ENCODE measurements around the gene UBASH3B.

UBASH3B gene

DNA sequence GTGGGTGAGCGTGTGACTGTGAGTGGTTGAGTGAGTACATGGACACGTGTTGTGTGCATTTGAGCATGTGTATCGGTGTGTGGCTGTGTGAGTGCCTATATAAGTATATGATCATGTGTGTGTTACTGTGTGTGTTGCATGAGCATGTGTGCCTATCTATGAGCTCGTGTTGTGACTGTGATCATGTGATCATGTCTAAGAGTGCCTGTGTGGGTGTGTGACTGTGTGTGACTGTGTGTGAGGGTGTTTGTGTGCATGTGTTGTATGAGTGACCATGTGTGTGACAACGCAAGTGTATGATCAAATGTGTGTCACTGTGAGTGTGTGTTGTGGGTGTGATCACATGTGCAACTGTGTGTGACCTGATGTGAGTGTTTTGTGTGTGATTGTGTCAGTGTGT, 88.8 kb downstream of the UBASH3B start:
- DNase-seq (ENCODE audit: low read depth): no peak
- H3K4me3 ChIP-seq (ENCODE audit: low read depth, low read length): no peak overlapping the region

DNA sequence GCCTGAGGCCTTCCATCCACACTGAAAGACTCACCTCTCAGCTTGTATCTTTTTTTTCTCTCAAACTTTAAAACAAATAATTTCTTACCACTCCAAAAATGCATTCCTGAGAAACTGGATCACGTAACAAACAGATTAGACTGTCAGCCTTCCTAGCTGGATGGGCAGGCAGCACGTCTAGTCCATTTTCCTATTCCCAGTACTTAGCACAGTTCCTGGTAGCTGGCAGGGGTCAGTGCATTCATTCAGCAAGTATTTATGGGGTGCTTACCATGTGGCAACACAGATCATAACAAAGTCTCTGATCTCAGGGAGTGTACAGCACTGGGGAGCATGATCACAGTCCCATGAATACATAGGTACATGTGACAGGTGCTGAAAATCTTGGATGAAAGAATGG, 89.6 kb downstream of the UBASH3B start:
- no peak for DNase-seq (ENCODE audit: low read depth)

DNA sequence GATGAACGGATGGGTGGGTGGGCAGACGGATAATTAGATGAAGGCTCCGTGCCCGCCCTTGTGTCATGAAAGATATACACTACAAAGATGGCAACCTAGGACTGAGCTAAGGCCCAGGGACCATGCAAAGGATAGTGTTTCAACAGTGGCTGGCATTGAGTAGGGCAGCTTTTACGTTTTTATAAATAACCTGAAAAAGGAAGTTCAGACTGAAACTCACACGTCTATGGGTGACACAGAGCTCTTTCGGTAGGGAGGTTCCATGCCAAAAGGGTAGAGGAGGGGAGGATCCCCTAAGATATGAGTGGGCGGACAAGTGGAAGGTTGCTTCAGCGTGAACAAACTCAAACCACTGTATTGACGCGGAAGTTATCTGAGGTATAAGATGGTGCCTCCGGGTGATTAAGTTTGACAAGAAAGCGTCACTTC, 90.5 kb downstream of the UBASH3B start:
- no peak overlapping the region for H3K4me3 ChIP-seq (ENCODE audit: low read depth, low read length)
- no peak for DNase-seq (ENCODE audit: low read depth)

More for the DNA sequence above, 89.6 kb downstream of the UBASH3B start:
- H3K4me3 ChIP-seq (ENCODE audit: low read depth, low read length): no peak overlapping the region

DNA sequence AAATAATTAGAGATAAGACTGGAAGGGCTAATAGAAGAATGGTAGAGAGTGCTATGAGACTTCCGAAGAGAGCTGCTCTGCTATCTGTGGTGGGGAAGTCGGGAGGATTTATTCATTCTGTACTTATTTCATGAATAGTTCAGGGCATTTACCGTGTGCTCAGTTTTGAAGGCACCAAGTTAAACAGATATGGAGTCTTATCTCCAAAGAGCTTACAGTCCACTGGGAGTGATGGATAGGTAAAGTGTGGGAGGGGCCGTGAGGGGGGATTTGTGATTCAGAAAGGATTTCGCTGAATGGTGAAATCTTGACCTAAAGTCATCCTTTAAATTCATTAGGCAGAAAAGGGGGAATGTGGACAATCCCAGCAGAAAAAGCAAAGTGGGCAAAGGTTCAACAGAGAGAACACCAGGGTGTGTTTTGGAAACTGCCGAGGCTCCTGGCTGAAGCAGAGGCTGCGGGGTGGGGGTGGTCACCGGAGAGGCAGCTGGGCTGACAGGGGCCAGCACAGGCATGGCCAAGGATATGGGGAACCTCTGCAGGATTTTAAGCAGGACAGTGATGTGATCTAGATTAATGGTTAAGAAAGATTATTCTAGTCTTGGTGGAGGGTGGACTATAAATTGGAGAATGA, 91.2 kb downstream of the UBASH3B start:
- DNase-seq (ENCODE audit: low read depth): no peak
- no peak overlapping the region for H3K4me3 ChIP-seq (ENCODE audit: low read depth, low read length)

DNA sequence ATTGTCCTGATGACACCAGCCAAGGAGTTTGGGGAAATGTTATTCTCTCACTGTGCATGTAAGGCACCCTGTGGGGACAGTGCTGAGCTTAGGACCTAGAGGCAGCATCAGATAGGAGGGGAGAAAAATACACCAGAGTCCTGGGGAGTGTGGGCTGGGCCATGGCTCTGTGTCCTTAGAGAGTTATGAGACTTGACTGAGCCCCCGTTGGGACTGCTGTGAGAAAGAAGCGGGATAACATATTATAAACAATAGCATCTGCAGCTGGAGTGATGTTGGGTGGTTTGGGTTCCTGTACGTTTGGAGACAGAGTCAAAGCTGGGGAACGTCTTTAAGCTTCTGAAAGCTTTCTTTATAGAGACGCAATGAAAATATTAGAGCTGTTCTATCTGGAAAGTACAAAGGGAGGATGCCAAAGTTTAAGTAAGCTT, 91.8 kb downstream of the UBASH3B start:
- peak; percentile 64 for DNase-seq (ENCODE audit: low read depth)
- no peak overlapping the region for H3K4me3 ChIP-seq (ENCODE audit: low read depth, low read length)

DNA sequence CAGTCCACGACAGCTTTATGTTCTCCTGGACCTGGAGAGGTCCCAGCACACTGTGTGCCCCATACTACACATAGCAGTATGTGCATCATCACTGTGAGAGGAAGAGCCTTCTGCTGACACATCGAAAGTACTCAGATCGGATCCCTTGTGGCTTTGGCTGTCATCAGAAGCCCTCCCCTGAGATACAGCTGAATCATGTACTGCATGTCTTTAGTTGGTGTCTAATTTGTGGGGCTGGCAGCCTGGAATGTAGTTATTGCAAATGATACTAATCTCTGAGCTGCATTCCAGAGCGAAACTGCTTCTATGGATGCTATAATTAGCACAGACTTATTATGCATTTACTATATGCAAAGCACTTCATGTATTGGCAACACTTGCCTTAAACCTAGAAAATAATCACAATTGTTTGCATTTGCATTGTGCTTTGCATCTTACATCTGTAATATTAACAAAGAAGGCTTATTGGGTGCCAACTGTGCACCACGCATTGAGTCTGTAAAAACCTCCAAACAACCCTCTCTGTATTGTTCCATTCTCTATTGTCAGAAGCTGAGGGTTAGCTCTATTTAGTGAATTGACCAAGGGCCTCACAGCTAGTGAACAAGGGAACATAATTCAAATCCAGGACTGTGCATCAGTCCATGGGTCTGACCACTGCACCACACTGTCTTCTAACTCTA, 93.6 kb downstream of the UBASH3B start:
- DNase-seq (ENCODE audit: low read depth): peak; percentile 99
- H3K4me3 ChIP-seq (ENCODE audit: low read depth, low read length): no peak overlapping the region

DNA sequence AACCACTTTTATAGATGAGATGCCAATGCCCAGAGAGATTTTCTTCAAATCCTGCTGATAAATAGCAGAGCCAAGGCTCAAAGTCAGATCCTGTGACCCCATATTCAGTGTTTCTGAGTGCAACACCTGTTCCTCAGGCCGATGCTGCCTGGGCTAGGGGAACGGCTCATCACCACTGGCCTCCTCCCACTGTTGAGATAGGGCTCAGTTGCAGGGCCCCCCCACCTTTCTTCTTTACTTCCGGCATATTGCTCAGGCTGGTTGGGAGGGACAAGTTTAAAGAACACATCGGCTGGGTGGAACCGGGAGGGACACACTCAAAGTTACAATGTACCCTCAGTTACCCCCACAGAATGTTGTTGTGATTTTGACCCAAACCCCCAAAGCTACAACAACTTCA, 94.5 kb downstream of the UBASH3B start:
- DNase-seq (ENCODE audit: low read depth): no peak
- H3K4me3 ChIP-seq (ENCODE audit: low read depth, low read length): no peak overlapping the region

DNA sequence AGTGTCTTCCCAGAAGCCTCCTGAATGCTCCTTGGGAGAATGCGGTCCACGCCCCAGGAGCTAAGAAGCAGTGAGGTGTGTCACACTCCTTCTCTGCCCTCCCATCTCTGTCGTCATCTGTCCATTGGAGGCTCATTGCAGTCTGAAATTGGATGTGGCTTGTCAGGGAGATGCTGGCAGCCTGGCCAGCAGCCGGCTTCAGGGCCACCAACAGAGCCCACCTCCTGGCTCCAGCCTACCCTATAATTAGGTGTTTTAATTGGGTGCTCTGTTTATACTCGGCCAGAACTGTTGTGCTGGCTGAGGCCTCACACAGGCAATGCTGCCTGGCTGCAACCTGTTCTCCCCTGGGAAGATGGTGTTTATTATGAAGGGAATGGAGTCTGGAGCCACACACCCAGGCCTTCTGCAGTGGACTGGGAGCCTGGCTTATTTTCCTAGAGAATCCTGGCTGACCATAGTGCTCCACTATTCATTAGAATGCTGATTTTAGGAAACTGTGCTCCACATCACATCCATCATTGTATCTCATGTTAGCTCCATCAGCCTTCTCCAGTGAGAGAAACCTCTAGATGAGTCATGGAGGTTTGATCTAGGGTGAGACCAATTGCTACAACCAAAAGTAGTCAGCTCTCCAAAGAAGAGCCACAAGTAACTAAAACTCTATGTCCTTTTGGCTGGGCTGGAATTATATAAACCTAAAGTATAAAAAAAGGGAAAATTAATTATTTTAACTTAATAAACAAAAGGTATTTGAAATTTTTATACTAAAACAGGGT, 96.0 kb downstream of the UBASH3B start:
- peak; percentile 38 for DNase-seq (ENCODE audit: low read depth)
- H3K4me3 ChIP-seq (ENCODE audit: low read depth, low read length): no peak overlapping the region

DNA sequence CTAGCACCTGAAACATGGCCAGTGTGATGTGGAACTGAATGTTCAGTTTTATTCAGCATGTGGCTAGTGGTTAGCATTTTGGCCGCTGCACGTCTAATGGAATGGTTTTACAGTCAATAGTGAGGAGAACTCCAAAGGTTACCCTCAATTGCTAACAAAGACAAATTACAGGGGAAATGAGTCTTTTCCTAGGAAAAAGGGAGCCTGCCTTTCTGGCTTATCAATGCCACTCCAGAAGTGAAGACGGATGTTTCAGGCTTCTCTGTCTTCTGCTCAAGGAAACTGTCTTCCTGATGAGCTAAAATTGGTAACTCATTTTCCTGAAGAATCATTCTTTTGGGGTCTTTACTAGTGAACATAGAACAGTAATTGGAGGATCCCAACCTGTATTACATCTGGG, 98.5 kb downstream of the UBASH3B start:
- H3K4me3 ChIP-seq (ENCODE audit: low read depth, low read length): no peak overlapping the region
- no peak for DNase-seq (ENCODE audit: low read depth)

DNA sequence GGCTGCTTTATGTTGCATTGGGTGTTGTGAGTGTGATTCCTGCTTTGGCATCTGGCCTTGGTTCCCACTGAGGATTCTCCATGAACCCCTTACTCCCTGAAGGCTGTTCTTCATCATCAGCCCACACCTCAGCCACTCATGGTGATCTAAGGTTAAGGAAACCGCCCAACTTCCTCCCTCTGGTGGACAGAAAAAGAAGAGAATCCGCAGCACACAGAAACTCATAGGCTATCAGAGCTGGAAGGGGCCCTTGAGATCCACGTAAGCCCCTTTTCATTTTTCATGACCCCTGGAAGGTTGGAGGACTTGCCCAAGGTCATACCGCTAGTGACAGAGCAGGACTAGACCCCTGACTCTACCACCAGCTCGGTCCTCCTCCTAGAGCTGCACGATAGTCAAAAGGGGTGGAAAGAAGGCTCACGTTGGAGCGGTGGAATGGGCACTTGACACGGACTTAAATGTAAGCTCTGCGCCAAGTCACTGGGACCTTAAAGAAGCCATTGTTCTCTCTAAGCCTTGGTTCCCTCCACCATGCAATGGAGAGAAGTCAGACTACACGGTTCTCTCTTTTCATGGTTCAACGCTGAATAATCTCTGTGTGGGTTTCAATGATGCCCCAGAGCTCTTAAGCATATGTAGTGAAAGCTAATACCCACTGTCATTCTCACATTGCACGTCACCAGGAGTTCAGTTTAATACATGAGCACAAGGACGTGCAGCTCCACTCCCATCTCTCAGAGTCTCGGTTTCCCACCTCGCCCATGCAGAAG, 99.2 kb downstream of the UBASH3B start:
- no peak for DNase-seq (ENCODE audit: low read depth)
- H3K4me3 ChIP-seq (ENCODE audit: low read depth, low read length): no peak overlapping the region

DNA sequence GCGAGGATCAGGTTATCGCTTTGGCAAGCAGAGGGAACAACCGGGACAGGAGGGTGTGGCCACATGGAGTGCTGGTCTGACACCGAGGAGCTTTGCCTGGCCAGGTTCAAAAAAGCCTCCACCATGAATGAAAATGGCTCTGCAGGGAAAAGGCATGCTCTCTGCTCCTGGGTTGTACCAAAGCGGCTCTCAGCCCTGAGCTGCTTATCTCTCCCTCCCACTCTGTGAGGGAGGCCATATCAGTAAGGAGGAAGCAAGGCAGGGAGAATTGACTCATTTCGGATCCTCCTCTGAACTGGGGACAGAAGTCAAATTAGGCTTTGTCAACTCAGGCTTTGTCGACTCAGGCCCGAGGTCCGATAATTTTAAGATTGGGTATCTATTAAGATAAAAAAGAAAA, 99.9 kb downstream of the UBASH3B start:
- no peak overlapping the region for H3K4me3 ChIP-seq (ENCODE audit: low read depth, low read length)
- DNase-seq (ENCODE audit: low read depth): no peak

DNA sequence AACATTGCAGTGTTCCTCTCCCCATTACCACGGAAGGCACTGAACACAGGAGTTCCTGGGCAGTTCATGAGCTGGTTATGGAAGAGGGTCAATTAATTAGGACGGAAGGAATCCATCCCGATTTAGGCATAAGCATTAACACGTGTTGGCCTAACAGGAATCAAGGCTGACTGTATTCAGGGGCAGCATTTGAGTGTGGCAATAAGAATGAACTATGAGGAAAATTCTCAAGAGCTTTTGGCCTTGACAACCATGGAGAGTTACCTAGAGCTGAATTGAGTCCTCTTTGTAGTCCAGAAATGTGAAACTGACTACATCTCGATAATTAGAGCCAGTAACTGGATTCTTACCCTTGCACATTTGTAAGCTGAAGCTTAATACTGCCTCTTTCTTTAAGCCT, 100.4 kb downstream of the UBASH3B start:
- DNase-seq (ENCODE audit: low read depth): no peak
- no peak overlapping the region for H3K4me3 ChIP-seq (ENCODE audit: low read depth, low read length)

DNA sequence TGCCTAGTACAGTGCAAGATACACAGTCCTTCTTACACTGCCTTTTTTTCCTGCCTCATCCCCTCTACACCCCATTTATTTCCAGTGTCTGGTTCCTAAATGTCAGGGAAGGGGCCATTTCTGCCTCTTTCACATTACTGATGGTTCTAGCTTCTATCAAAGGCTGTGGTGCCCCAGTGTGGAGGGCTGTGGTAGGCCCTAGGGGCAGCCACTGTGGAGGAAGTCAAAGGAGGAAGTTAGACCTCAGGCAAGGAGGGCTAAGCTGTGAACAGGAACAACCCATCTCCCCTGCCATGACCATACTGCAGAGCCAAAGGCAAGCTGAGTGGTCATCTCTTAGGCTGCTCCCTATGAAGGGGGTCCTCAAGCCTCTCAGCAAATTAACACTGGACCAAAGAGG, 100.9 kb downstream of the UBASH3B start:
- H3K4me3 ChIP-seq (ENCODE audit: low read depth, low read length): no peak overlapping the region
- no peak for DNase-seq (ENCODE audit: low read depth)

DNA sequence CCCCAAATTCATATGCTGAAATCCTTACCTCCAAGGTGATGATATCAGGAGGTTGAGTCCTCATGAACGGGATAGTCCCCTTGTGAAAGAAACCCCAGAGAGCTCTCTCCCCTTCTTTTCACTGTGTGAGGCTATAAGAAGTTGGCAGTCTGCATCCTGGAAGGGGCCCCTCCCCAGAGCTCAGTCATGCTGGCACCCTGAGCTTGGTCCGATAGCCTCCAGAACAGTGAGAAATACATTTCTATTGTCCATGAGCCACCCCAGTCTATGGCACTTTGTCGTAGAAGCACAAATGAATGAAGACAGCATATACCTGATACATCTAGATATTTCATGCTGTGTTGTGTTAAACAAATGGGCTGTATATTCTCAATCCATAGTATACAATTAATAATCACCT, 101.7 kb downstream of the UBASH3B start:
- no peak for DNase-seq (ENCODE audit: low read depth)
- H3K4me3 ChIP-seq (ENCODE audit: low read depth, low read length): no peak overlapping the region

DNA sequence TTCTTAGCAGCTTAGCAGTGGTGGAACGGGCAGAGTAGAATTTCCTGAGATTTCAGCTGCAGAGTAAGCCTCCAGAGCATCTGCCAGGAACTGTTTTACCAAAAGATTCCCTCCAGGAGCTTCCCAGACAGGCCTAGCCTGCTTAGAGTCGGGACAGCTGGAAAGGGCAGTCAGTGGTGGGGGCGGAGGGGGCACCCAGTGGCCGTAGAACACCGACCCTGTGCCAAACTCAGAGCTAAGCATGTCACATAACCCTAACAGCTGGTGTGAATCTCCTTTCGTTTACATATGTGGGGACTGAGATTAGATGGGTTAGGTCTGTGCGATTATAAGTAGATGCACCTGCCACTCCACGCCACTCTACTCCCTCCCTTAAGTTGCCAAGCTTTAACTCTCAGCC, 102.8 kb downstream of the UBASH3B start:
- DNase-seq (ENCODE audit: low read depth): no peak
- H3K4me3 ChIP-seq (ENCODE audit: low read depth, low read length): no peak overlapping the region

DNA sequence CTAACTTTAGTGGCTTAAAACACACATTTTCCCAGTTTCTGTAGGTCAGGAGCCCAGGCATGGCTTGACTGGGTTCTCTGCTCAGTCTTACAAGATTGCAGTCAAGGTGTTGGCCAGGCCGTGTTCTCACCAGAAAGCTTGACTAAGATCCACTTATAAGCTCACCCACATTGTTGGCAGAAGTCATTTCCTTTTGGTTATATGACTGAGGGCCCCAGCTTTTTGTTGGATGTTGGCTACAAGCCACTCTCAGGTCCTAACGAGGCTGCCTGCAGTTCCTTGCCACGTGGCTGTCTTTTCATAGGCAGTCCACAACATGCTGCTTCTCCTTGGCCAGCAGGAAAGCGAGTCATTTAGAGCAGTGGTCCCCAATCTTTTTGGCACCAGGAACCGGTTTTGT, 103.5 kb downstream of the UBASH3B start:
- H3K4me3 ChIP-seq (ENCODE audit: low read depth, low read length): no peak overlapping the region
- DNase-seq (ENCODE audit: low read depth): no peak

DNA sequence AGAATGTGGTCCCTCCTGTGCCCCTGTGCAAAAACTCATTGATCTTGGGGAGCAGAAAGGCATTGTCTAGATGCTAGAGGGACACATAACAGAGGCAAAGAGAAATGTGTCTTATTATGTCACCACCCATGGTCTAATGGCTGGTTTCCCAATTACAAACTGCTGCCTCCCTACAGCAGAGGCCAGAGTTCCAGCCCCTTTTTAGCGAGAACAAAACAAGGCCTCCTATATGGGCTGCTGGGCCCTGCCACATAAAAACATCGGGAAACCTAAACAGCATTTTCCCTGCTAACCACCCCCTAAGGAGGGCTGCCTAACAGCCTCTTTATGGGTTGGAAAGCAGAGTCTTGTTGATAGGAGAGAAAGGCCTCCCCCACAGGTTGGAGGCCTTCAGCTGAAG, 107.6 kb downstream of the UBASH3B start:
- no peak for DNase-seq (ENCODE audit: low read depth)
- no peak overlapping the region for H3K4me3 ChIP-seq (ENCODE audit: low read depth, low read length)

DNA sequence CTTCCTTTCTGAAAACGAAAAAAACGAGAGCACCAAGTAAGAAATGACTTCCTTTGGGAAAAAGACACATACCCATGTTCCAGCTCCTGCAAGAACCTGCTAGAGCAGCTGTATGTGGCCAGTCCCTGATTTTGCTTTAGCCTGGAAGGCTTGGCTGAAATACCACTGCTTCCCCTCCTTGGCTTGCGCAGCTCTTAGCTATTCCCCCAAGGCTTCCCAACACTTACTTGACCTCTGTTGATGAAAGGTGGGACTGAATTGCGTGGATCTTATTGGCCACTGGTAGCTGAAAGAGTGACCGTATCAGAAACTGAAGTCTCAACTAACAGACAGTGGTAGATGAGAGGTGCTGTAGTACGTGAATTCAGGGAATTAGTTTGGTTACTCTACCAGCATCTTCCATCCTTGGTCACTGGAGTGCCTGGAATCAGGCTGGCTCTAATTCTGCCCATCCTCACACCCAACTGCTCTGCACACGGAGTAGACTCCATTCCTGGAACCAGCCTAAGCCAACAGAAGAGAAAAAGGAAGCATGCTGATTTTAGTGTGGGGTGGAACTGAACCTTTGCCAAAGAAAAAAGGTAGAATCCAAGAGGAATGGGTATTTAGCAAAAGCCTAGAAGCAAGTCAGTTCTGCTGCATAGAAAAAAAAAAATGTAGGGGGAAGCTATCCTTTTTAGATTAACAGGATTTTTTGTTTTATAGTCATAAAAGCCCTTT, 109.0 kb downstream of the UBASH3B start:
- H3K4me3 ChIP-seq (ENCODE audit: low read depth, low read length): no peak overlapping the region
- no peak for DNase-seq (ENCODE audit: low read depth)

DNA sequence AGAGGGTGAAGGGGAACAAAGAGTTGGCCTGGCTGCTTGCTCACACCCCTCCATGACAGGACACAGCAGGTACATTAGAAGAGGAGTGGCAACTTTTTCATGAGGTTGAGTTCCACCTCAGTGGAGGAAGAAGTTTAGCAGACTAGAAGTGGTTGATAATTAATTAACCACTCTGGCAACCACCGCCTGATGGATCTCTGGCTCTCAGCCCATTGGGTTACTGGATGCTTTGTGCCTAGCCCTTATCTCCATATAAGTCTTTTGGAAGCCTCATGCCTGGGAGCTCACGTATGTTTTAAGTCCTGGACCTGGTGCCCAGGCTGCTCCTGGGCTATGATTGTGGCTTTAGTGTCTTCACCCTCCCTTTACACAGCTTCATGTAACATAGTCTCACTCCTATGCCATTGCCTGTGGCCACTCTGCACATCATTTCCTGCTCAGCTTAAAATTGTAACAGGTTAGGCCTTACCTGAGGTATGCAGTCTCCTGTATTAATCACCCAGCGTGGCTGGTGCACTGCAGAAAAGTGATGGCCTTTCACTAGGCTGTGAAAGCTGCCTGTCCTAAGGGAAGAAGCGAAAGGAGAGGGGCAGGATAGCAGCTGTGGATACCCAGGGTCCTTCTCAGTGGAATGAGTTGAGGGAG, 110.1 kb downstream of the UBASH3B start:
- no peak for DNase-seq (ENCODE audit: low read depth)
- no peak overlapping the region for H3K4me3 ChIP-seq (ENCODE audit: low read depth, low read length)
